ENCODE measurements around the gene PPP1R13B. TPM values are rescaled to one million over a fixed set of nuclear protein-coding genes. Genes with fewer than 3 reads are reported as not detected.
A peak's percentile ranks its signal among the peaks of the same experiment; 100 is the strongest.
"Not testable (repeated sequence)": the region's sequence is repeated elsewhere in the genome, so short reads cannot be mapped to it uniquely, and the experiment has no call there.

PPP1R13B gene
- total RNA-seq, 1 donor from 2014 or later: 53.0 TPM

DNA sequence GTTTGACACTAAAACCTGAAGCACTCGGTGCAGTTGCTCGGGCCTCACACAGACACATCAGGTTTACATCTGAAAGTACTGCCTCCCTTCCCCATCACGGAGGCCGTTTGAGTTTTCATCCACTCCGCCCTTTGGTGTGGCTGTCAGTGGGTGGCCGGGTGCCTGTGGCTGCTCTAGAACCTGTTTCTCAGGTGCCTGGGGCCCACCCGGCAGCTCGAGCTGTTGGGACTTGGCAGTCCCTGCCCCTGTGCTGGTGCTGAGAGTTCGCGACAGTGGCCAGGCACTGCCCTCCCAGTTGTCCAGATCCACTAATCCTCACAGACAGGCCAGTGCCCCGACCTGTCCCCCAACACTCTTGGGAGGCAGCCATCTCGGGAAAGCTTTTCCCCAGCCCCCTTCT lies 154.5 kb downstream of the PPP1R13B start:
- H3K4me3 Mint-ChIP-seq: no peak overlapping the region
- H3K9me3 Mint-ChIP-seq: no peaks in the 10 kb centered on the region
- TF ChIP-seq, protein P1, sequence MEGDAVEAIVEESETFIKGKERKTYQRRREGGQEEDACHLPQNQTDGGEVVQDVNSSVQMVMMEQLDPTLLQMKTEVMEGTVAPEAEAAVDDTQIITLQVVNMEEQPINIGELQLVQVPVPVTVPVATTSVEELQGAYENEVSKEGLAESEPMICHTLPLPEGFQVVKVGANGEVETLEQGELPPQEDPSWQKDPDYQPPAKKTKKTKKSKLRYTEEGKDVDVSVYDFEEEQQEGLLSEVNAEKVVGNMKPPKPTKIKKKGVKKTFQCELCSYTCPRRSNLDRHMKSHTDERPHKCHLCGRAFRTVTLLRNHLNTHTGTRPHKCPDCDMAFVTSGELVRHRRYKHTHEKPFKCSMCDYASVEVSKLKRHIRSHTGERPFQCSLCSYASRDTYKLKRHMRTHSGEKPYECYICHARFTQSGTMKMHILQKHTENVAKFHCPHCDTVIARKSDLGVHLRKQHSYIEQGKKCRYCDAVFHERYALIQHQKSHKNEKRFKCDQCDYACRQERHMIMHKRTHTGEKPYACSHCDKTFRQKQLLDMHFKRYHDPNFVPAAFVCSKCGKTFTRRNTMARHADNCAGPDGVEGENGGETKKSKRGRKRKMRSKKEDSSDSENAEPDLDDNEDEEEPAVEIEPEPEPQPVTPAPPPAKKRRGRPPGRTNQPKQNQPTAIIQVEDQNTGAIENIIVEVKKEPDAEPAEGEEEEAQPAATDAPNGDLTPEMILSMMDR (IDR thresholded peaks at IDR 0.05; ENCODE audit: unreplicated experiment): no peak
- peaks cover 8% of the 10 kb centered on the region for H3K36me3 Mint-ChIP-seq
- H3K27me3 Mint-ChIP-seq (ENCODE audit: low read depth): no peaks in the 10 kb centered on the region
- peaks cover 19% of the 10 kb centered on the region for H3K4me1 Mint-ChIP-seq
- H3K27ac Mint-ChIP-seq: no peak overlapping the region
- no peak for DNase-seq (ENCODE audit: low spot score in 2 of 2, unreplicated experiment in 2 of 2)

DNA sequence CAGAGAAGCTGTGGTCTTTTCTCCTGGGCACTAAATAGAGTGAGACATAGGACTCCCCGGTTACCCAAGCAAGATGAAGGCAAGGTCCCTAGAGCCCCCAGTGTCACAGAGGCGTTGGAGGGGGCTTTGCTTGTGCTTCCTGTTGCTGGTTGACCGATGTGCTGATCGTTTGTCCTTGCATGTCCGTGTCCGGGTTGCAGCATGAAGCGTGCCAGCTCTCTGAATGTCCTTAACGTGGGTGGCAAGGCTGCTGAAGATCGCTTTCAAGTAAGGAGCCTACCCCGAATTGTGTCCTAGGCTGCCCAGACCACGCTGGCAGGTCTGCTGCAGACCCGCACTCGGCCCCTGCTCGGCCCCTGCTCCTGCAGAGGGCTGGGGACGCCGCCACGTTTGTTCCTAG lies 155.2 kb downstream of the PPP1R13B start:
- DNase-seq (ENCODE audit: low spot score in 2 of 2, unreplicated experiment in 2 of 2): no peak
- H3K27ac Mint-ChIP-seq: no peak overlapping the region

DNA sequence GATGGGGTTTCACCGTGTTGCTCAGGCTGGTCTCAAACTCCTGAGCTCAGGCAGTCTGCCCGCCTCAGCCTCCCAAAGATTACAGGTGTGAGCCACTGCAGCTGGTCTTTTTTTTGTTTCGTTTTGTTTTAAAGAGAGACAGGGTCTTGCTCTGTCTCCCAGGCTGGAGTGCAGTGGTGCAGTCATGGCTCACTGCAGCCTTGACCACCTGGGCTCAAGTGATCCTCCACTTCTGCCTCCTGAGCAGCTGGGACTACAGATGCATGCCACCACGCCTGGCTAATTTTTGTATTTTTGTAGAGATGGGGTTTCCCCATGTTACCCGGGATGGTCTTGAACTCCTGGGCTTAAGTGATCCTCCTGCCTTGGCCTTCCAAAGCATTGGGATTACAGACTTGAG lies 155.7 kb downstream of the PPP1R13B start:
- not testable (repeated sequence) for DNase-seq (ENCODE audit: low spot score in 2 of 2, unreplicated experiment in 2 of 2); H3K27ac Mint-ChIP-seq; H3K9me3 Mint-ChIP-seq; H3K4me3 Mint-ChIP-seq; H3K27me3 Mint-ChIP-seq (ENCODE audit: low read depth)
- H3K4me1 Mint-ChIP-seq: peaks cover 11% of the 10 kb centered on the region
- peaks cover 11% of the 10 kb centered on the region for H3K36me3 Mint-ChIP-seq

More for the DNA sequence above, 155.2 kb downstream of the PPP1R13B start:
- TF ChIP-seq, protein P1 (IDR thresholded peaks at IDR 0.05; ENCODE audit: unreplicated experiment): no peak
- Mint-ChIP-seq H3K36me3 (peaks cover 9% of the 10 kb centered on the region), H3K9me3 (no peaks in the 10 kb centered on the region), H3K4me1 (peaks cover 16% of the 10 kb centered on the region), H3K27me3 (ENCODE audit: low read depth) (no peaks in the 10 kb centered on the region), H3K4me3 (no peak overlapping the region)

DNA sequence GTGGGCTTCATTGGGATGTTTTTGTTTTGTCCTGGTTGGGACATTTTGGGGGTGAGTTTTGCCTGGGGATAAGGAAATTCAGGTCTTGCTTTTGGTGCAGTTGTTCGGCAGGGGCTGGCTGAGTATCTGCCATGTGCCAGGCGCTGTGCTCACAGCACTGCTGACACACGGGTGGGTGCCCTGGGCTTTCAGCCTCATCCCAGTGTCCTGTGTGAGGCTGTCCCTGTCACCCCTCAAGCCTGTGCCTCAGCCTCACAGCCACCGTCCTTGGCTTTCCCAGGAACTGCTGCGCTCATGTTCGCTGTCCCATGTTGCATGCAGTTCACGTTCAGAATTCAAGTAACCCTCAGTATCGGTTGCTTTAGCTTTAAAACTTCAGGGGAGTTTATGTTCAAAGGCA lies 157.0 kb downstream of the PPP1R13B start:
- Mint-ChIP-seq H3K4me1 (peaks cover under 1% of the 10 kb centered on the region), H3K4me3 (no peak overlapping the region), H3K27ac (no peak overlapping the region), H3K27me3 (ENCODE audit: low read depth) (no peaks in the 10 kb centered on the region), H3K9me3 (no peaks in the 10 kb centered on the region), H3K36me3 (peaks cover 16% of the 10 kb centered on the region)
- DNase-seq (ENCODE audit: low spot score in 2 of 2, unreplicated experiment in 2 of 2): no peak
- TF ChIP-seq, protein P1 (IDR thresholded peaks at IDR 0.05; ENCODE audit: unreplicated experiment): no peak

DNA sequence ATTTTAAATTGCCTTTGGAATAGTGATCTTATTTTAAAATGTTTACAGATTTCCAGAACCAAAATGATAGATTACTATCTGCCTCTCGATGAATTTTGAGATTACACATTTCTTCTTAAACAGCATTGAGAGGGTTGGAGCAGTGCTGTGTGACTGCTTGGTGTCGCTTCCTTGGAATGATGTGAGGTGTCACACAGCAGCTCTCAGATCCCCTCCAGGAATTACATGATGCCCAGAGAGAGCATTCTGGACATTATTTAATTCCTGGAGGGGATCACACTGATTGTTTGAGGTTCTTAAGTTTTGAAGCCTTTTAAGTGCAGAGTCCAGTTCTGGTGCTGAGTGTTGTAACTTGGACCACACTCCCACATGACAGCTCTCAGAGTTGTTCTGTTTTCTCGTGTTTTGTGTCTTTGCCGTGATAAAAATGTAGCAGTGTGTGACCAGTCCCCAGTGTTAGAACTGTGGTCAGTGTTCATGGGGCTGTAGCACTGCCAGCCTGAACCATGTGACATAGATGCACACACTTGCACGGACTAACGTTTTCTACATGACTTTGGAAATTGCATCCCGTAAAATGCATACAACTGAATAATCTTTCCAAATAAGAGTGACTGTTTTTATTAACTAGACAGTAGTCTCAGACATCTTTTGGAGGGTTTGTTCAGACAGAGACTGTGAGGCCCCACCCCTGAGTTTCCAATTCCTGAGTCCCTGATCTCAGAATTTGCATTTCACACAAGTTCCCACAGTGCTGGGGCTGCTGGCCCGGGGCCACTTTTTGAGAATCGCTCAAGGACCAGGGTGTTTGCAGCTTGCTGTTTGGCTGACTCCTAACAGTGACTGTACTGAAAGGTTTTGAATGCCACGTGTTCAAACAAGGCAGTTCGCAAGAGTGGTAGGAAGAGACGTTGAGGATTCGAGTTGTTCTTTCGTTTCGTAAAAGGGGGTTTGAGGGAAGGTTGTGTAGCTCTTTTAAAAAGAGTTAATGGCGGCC lies 158.2 kb downstream of the PPP1R13B start:
- H3K27me3 Mint-ChIP-seq (ENCODE audit: low read depth): no peaks in the 10 kb centered on the region
- peak overlapping the region; percentile 15 for H3K27ac Mint-ChIP-seq
- no peak for DNase-seq (ENCODE audit: low spot score in 2 of 2, unreplicated experiment in 2 of 2)
- H3K4me3 Mint-ChIP-seq: no peak overlapping the region
- H3K4me1 Mint-ChIP-seq: no peaks in the 10 kb centered on the region
- H3K36me3 Mint-ChIP-seq: peaks cover 16% of the 10 kb centered on the region
- TF ChIP-seq, protein P1 (IDR thresholded peaks at IDR 0.05; ENCODE audit: unreplicated experiment): no peak
- no peaks in the 10 kb centered on the region for H3K9me3 Mint-ChIP-seq

DNA sequence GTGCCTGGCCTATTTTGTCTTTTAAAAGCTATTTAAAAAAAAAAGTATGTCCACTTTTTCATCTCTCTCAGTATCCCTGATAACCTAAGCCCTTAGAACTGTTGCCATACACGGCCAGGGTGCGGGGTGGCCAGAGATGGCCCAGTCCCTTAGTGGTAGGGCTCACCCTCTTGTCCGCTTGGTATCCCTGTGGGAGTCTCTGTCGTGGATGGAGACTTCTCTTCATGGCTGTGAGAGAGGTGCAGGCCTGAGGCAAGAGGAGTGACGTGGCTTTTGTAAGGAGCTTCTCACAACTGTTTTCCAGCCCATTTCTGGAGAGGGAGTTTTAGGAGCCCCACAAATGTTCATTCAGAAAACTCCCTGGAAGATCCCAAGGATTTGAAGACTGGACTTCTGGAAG lies 158.9 kb downstream of the PPP1R13B start:
- Mint-ChIP-seq H3K4me1 (no peaks in the 10 kb centered on the region), H3K36me3 (peaks cover 13% of the 10 kb centered on the region), H3K9me3 (no peaks in the 10 kb centered on the region), H3K27me3 (ENCODE audit: low read depth) (no peaks in the 10 kb centered on the region), H3K27ac (no peak overlapping the region), H3K4me3 (no peak overlapping the region)
- TF ChIP-seq, protein P1 (IDR thresholded peaks at IDR 0.05; ENCODE audit: unreplicated experiment): no peak
- no peak for DNase-seq (ENCODE audit: low spot score in 2 of 2, unreplicated experiment in 2 of 2)

Data from mesothelial cell of epicardium (in vitro differentiated cells).